ENCODE results near the gene CORIN.

CORIN gene

GRCh38 chr4:47606482-47606881 lies 231.4 kb downstream of the CORIN start:
- TF ChIP-seq, protein P1, sequence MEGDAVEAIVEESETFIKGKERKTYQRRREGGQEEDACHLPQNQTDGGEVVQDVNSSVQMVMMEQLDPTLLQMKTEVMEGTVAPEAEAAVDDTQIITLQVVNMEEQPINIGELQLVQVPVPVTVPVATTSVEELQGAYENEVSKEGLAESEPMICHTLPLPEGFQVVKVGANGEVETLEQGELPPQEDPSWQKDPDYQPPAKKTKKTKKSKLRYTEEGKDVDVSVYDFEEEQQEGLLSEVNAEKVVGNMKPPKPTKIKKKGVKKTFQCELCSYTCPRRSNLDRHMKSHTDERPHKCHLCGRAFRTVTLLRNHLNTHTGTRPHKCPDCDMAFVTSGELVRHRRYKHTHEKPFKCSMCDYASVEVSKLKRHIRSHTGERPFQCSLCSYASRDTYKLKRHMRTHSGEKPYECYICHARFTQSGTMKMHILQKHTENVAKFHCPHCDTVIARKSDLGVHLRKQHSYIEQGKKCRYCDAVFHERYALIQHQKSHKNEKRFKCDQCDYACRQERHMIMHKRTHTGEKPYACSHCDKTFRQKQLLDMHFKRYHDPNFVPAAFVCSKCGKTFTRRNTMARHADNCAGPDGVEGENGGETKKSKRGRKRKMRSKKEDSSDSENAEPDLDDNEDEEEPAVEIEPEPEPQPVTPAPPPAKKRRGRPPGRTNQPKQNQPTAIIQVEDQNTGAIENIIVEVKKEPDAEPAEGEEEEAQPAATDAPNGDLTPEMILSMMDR (IDR thresholded peaks at IDR 0.05; ENCODE audit: insufficient read depth, low read length, missing control alignments): no peak
- CTCF ChIA-PET: no interaction called here
- no peak for DNase-seq (ENCODE audit: low read depth, low spot score)
- no peak overlapping the region for H3K4me3 ChIP-seq (ENCODE audit: low read depth, low read length)
- POLR2A ChIA-PET: no interaction called here

GRCh38 chr4:47598896-47599295 lies 239.0 kb downstream of the CORIN start:
- CTCF ChIA-PET: interaction anchor here (0.8 to 1.3 kb wide), 2 partner anchors 33 to 89 kb away, joined by 3 to 4 read pairs; no protein-coding TSS in a partner anchor
- TF ChIP-seq, protein P1 (IDR thresholded peaks at IDR 0.05; ENCODE audit: insufficient read depth, low read length, missing control alignments): no peak
- POLR2A ChIA-PET: no interaction called here
- H3K4me3 ChIP-seq (ENCODE audit: low read depth, low read length): no peak overlapping the region
- no peak for DNase-seq (ENCODE audit: low read depth, low spot score)

DNA sequence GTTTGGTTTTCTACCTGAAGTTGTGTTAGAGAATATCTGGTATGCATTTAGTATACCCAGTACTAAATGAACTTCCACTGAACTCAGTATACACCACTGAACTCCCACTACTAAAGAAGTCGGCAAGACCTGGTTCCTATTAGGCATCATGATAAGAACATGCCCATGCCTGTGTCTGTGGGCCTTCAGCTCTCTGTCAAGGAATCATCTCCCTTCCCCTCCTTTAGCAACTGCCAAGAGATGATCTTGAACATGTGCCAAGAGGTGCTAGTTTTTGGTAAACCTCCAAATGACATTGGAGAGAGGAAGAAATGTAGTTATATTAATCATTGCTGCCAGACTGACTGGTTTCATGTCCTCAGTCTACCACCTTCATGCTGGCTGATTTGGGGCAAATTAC lies 239.5 kb downstream of the CORIN start:
- POLR2A ChIA-PET: no interaction called here
- CTCF ChIA-PET: interaction anchor here (0.9 kb wide), 1 partner anchor 10 kb away, joined by 4 read pairs; no protein-coding TSS in a partner anchor
- no peak overlapping the region for H3K4me3 ChIP-seq (ENCODE audit: low read depth, low read length)
- TF ChIP-seq, protein P1 (IDR thresholded peaks at IDR 0.05; ENCODE audit: insufficient read depth, low read length, missing control alignments): no peak
- DNase-seq (ENCODE audit: low read depth, low spot score): no peak

- CTCF ChIA-PET: interaction anchor here (0.7 to 0.9 kb wide), 2 partner anchors 10 to 89 kb away, joined by 4 read pairs; no protein-coding TSS in a partner anchor
- no peak overlapping the region for H3K4me3 ChIP-seq (ENCODE audit: low read depth, low read length)
- DNase-seq (ENCODE audit: low read depth, low spot score): no peak
- TF ChIP-seq, protein P1 (IDR thresholded peaks at IDR 0.05; ENCODE audit: insufficient read depth, low read length, missing control alignments): no peak
- POLR2A ChIA-PET: no interaction called here
These were observed 240.2 kb downstream of the CORIN start for GRCh38 chr4:47597696-47598095.

DNA sequence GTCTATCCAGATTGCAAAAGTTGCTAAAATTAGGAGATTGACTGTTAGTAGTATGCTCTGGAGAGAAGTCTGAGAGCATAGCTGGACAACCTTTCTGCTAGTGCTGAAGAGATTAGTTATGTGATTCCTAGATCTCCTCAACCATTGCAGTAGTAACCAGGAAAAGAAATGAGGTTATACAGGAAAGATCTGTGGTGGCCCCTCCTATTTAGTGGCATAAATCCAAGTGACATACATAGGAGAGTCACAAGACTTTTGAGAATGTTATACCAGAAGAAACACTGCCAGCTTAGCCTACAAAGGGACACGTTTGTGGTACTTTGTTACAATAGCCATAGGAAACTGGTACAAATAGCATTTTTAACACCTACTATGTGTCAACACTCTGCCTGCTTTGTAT lies 247.5 kb downstream of the CORIN start:
- TF ChIP-seq, protein P1 (IDR thresholded peaks at IDR 0.05; ENCODE audit: insufficient read depth, low read length, missing control alignments): no peak
- POLR2A ChIA-PET: no interaction called here
- no peak for DNase-seq (ENCODE audit: low read depth, low spot score)
- CTCF ChIA-PET: no interaction called here
- H3K4me3 ChIP-seq (ENCODE audit: low read depth, low read length): no peak overlapping the region

DNA sequence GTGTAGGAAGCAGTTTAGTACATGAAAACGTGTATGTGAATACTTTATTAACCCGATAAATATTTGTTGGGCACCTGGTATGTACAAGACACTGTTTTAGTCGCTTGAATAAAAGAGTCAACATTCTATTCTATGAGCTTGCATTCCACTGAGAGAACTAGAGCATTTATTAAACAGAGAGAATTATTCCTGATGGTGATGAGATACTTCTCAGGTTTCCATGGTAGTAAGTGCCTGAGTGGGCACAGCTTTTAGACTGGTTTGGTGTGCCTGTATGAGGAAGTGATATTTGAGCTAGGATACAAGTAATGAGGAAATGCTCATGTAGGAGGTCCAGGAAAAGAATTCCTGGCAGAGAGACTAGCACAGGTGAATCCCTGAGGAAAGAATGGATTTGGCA lies 258.6 kb downstream of the CORIN start:
- TF ChIP-seq, protein P1 (IDR thresholded peaks at IDR 0.05; ENCODE audit: insufficient read depth, low read length, missing control alignments): no peak
- no peak for DNase-seq (ENCODE audit: low read depth, low spot score)
- ChIA-PET CTCF (interaction anchor here (0.8 to 4.0 kb wide), 2 partner anchors 15 to 82 kb away, joined by 3 to 20 read pairs; no protein-coding TSS in a partner anchor), POLR2A (no interaction called here)
- no peak overlapping the region for H3K4me3 ChIP-seq (ENCODE audit: low read depth, low read length)

Measured in AG04449 (cell line).